Muscle of back (tissue), 11 donors: ENCODE data around the gene ABCG2. TPM values are rescaled to one million over a fixed set of nuclear protein-coding genes. Genes with fewer than 3 reads are reported as not detected.

Experiments used
- DNase-seq, 3 donors: peaks; one replicate each; pipeline versions ENCODE4 v3.0.0 to v3.0.0-alpha.2; 2013
- polyA plus RNA-seq, 10 donors: library from polyadenylated mRNA; unstranded; fragments of 120-200 nt; gene quantifications; one replicate each; pipeline ENCODE4 v1.2.1, GENCODE V29; 2013; ENCODE audit not compliant: insufficient read length in 10 of 10

ABCG2 gene
- polyA plus RNA-seq, 10 donors, result 3.1 to 6.0 (median 4.4) TPM

DNA sequence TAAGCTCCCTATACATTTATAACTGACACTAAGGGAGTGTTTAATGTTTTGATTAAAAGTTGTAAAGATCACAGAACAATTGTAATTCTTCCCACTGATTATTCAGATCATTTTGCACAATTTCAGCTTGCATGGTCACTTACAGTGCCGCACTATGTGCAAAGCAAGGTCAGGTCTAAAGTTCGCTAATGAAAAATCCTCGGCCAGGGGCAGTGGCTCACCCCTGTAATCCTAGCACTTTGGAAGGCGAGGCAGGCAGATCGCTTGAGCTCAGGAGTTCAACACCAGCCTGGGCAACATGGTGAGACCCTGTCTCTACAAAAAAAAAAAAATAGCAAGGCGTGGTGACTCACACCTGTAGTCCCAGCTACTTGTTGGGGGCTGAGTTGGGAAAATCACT lies 94.0 kb downstream of the ABCG2 start:
- DNase-seq, result no peak

DNA sequence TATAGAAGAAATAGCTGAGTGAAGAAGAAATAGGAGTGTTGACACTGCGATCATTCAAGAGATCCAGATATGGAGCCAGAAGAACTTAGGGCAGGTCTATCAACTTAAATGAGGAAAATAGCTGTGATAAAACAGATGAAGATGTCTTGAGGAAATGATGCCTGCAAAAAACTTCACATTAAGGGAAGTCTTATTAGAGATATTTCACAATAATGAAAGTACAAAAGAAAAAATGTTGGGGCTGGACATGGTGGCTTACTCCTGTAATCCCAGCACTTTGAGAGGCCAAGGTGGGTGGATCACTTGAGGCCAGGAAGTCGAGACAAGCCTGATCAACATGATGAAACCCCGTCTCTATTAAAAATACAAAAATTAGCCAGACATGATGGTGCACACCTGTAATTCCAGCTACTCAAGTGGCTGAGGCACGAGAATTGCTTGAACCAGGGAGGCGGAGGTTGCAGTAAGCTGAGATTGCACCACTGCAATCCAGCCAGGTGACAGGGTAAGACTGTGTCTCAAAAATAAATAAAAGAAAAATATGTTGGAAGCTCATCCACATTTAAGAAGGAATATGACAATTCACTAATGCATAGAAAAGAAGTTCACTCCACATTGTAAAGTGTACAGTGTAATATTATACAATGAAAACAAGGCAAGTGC lies 94.7 kb downstream of the ABCG2 start:
- DNase-seq, result no peak

DNA sequence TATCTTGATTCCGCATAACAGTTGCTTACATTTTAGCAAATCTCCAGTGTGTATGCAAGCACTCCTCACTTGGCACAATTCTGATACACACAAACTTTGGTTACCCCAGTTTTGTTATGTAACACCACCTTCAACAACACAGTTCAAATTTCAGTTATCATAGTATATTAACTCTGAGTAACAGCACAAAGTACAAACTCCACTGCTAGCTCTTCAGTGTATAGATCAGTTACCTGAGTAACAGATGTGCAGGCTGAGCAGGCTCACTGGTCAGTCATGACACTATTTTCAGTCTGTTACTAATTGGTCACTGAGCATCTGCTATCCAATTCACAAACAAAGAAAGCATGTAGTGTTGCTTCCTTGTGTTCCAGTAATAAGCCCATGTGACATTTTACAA lies 95.6 kb downstream of the ABCG2 start:
- DNase-seq, result no peak

- no peak for DNase-seq
These were observed 96.1 kb downstream of the ABCG2 start for GRCh38 chr4:88062311-88062710.

DNA sequence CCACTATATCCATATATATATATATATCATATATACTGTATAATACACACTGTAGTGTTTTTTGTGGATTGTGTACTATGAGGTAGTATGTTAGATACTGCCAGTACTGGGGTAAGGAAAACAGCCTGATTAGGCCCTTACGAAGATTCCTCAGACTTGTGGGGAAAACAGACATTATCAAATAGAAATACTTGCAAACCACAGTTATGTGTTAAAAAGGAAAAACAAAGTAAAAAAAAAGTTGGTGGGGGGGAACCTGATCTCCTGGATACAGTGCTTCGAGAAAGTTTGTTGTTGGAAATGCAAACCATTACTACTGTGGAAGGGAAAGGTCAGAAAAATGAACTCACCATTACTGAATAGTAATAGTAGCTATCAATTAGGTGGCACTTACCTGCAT lies 98.0 kb downstream of the ABCG2 start:
- no peak for DNase-seq

- no peak for DNase-seq
These were observed 98.7 kb downstream of the ABCG2 start for GRCh38 chr4:88059766-88060165.

GRCh38 chr4:88058295-88058694 lies 100.1 kb downstream of the ABCG2 start:
- no peak for DNase-seq

- peak in 2 of 3 donors; percentile 18 to 32 for DNase-seq
These were observed 103.5 kb downstream of the ABCG2 start for GRCh38 chr4:88054901-88055300.

DNA sequence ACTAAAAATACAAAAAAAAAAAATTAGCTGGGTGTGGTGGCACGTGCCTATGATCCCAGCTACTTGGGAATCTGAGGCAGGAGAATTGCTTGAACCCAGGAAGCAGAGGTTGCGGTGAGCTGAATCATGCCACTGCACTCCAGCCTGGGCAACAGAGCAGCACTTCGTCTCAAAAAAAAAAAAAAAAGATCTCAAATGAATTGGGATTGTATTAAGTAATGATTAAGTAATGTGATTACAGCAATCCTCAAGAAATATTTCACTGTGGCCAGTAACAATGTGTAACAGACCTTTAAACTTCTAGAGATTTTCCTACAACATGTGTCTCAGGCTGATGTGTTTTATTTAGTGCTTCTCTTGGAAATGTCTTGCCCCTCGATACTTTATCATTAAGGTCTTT lies 104.2 kb downstream of the ABCG2 start:
- DNase-seq, result no peak

- DNase-seq, result no peak
These were observed 113.4 kb downstream of the ABCG2 start for GRCh38 chr4:88045021-88045420.

DNA sequence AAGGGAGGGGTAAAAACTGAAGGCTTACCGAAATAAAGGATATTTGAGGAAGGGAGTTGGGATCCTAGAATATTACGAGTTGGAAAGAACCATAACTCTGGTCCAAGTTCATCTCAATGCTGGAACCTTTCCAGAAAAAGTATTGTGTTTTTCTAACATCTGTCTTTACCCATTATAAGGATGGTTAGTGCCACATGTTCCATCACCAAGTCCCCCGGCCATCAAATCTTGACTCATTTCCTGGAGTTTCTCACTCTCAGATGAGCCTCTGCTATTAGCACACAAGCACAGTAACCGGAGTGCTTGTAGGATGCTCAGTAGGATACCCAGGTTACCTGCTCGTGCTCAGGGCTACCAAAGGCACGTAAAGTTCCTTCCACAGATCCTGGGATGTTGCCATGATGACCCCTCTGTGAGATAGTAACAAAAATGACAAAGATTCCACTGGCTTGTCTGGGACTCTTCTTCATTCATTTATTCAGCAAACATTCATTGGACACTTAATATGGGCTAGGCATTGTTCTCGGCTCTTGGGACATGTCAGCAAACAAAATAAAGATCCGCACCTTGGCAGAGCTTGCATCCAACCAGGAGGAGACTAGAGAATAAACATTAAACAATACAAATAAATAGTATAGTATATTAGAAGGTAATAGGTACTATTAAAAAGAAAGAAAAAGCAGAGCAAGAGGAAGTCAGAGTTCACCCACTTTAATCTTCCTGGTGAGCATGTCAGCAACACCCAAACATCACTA lies 114.7 kb downstream of the ABCG2 start:
- DNase-seq, result no peak

DNA sequence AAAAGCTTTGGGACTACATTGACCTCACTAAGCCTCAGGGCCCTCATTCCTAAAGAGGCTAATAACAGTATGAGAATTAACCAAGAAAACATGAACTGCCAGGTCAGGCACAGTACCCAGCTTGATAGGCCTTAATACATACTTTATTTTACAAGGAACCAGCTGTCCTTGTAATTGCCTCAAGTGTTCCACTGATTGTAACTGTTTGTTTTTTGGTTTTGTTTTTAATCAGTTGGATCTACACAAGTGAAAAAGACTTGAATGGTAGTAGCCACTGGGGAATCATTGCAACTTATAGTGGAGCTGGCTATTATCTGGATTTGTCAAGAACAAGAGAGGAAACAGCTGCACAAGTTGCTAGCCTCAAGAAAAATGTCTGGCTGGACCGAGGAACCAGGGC lies 115.4 kb downstream of the ABCG2 start:
- DNase-seq, result no peak

GRCh38 chr4:88041626-88042025 lies 116.8 kb downstream of the ABCG2 start:
- DNase-seq, result no peak

DNA sequence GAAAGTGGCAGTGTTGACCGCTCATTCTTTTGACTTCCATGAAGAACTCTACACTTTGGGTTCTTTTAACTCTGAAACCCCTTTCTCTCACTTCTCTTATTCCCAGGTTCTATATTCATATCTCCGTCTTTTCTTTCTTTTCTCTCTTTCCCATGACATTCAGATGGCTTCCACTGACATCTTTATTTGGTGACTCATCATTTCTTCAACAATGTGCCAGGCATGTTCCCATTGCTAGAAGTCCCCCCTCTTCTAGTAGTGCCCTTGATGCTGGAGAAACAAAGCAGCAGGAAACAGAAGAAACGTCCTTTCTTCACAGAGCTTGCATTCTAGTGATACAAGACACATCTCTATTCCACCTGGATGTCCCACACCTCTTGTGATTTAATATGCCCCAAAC lies 117.7 kb downstream of the ABCG2 start:
- no peak for DNase-seq

Other genes starting within 250 kb of the ABCG2 start
- gene SPP1, start 182.9 kb downstream of the ABCG2 start, polyA plus RNA-seq, result 100 to 1,000 TPM in 7 of 10 donors, 10 to 100 TPM in 3; 68.5 to 210 (median 117) TPM
- 10 to 100 TPM; 23.2 to 40.4 (median 29.6) TPM for gene PKD2, start 151.0 kb downstream of the ABCG2 start, polyA plus RNA-seq
- gene PPM1K, start 125.9 kb upstream of the ABCG2 start, polyA plus RNA-seq, result 10 to 100 TPM; 11.3 to 20.8 (median 14.6) TPM
- 1 to 10 TPM in 7 of 10 donors, under 1 TPM in 3; 0.82 to 2.1 (median 1.4) TPM for gene HERC6, start 220.2 kb upstream of the ABCG2 start, polyA plus RNA-seq